Measurements from ENCODE around the gene ATP8A2.

The ATP8A2 gene

GRCh38 chr13:25982907-25983306 is 611.1 kb downstream of the ATP8A2 start:
- DNase-seq = peak; percentile 39

- no peak for DNase-seq
Observed at GRCh38 chr13:25987987-25988386, 616.2 kb downstream of the ATP8A2 start.

GRCh38 chr13:25988661-25989060 is 616.9 kb downstream of the ATP8A2 start:
- no peak for DNase-seq

DNA sequence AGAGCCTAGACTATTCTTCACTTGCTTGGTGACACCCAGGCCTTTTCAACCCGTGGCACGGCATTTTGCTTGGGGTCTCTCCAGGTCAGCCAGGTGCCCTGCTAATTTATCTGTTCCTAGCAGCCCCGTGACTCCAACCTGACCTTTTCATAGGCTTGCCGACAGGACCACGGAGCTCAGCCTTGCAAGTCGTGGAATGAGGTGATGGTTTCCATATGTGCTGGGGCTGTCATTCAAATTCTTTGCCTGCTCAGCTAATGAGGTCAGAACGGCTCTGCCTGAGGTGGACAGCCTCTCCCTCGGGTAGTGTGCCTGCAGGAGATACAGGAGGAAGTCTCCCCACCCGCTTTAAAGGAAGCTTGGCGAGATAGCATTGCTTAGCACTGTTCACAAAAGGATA is 619.0 kb downstream of the ATP8A2 start:
- DNase-seq = no peak

- DNase-seq = no peak
Observed at GRCh38 chr13:25992076-25992475, 620.3 kb downstream of the ATP8A2 start.

GRCh38 chr13:26007261-26008125 is 635.7 kb downstream of the ATP8A2 start:
- no peak for DNase-seq

DNA sequence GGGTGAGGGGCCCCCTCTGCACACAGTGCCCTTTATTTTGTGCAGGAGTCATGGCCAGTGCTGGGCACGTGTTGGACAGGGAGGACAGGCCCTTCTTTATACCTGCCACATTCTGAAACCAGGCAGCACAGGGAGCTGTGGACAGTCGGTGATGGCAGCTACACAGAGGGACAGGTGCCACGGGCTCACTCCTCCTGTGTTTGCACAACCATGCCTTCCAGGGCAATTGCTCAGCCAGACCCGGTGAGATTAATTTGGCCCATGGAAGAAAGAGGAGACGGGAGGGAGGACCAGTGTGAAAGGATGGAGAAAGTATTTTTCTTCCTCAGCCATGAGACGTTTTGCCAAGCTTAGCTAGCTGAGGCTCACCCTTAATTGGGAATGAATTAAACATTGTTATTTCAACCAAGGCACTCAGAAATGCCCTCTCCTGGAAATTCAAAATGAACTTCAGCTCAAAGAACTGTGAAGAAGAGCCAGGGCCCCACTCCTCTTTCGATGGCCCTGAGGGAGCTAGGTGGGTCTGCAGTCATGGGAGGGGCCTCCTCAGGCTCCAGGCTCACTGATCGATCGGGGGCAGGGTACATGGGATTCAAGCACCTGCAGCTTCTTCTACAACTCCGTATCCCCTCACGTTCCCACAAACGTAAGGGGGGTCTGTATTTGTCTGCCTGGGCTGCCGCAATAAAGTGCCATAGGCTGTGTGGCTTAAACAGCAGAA is 638.9 kb downstream of the ATP8A2 start:
- DNase-seq = no peak

GRCh38 chr13:26011208-26011573 is 639.4 kb downstream of the ATP8A2 start:
- no peak for DNase-seq

- no peak for DNase-seq
Observed at GRCh38 chr13:26011996-26012821, 640.4 kb downstream of the ATP8A2 start.

DNA sequence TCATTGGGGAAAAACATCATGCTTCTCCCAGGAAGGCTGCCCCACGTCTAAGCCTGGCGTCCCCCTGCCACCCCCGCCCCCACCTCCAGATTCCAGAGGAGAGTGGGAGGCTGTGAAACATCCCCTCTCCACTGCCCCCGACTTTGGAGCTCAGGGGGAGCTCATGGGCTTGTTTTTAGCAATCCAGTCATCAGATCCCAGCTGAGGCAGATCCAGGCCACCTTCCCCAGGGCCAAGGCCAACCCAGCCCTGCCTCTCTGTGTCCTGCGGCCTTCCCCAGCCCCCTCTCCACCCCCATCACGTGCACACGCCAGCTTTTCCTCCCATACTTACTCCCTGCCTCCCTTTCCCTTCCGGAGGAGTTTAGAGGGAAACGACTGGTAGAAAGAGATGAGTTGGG is 641.2 kb downstream of the ATP8A2 start:
- DNase-seq = no peak

GRCh38 chr13:26015271-26016125 is 643.7 kb downstream of the ATP8A2 start:
- no peak for DNase-seq

DNA sequence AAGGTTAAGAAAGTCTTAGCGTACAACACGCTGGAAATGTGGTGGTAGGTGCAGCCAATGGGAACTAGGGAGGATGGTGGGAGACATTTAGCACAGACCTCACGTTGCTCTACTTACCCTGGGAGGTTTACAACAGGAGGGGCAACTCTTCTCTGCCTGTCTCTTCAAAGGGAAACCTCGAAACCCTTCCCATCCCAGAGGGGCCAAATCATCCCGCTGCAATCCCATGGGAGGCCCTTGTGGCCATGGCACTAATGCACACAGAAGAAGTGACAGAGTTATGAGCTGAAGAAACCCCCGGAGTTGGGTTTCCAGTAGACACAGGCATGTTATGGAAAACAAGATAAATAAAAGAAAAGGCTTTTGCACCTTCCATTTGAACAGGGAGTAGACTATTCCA is 644.4 kb downstream of the ATP8A2 start:
- DNase-seq = no peak

- peak; percentile 23 for DNase-seq
Observed at GRCh38 chr13:26017196-26017921, 645.6 kb downstream of the ATP8A2 start.

GRCh38 chr13:26017932-26018665 is 646.3 kb downstream of the ATP8A2 start:
- no peak for DNase-seq

DNA sequence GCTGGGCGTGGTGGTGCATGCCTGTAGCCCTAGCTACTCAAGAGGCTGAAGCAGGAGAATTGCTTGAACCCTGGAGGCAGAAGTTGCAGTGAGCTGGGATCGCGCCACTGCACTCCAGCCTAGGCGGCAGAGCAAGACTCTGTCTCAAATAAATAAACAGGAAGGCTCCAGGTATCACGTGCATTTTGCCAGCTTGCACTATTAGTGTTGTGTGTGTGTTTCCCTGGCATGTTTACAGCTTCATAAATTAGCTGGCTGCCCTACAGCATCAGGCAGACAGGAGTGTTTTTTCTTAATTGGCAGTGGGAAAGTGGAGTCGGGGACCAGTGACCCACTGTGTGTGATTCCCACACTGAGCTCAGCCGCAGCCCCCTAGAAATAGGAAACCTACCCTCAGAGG is 647.5 kb downstream of the ATP8A2 start:
- DNase-seq = no peak

DNA sequence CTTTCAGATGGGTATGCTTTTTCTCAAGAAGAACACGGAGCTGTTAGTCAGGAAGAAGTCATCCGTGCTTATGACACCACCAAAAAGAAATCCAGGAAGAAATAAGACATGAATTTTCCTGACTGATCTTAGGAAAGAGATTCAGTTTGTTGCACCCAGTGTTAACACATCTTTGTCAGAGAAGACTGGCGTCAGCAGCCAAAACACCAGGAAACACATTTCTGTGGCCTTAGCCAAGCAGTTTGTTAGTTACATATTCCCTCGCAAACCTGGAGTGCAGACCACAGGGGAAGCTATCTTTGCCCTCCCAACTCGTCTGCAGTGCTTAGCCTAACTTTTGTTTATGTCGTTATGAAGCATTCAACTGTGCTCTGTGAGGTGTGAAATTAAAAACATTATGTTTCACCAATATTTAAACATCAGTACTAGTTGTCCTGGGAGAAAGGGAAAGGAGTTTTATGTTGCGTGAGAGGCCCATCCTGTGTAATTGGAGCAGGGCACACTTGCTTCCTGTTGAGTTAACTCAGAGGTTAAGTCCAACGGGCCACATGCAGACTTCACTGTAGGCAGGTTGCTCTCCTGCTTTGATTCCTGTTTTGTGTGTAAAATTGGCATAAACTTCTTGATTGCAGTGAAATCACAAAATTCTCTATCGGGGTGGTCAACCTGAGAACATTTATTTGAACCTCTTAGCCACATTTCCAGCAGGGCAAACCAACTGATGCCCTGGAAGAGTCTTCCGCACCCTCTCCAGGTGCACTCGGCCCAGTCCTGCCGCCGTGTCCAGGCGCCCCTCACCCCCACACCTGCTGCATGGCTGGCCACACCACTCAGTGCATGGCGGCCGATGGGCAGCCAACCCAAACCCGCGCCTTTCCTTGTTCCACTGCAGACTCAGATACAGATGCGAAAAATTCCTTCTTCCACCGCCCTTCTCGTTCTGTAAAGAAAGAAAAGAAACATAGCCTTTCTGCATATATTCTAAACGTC is 648.4 kb downstream of the ATP8A2 start:
- no peak for DNase-seq

DNA sequence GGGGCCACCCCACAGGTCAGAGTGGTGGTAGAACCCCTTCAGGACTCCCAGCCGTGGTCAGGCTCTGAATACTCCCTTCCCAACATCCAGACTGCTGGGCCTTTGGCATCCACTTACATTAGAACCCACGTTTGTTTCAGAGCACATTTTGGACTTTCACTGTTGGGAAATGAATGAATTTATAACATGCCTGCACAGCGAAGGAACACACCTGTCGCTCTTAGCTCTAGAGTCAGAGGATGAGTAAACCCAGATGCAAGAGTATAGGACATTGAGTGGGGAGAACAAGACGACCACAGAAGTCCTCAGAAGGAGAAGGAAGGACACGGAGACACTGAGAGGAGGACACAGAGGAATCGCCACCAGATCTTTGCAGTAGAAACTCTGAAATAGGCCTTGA is 649.1 kb downstream of the ATP8A2 start:
- DNase-seq = no peak

- no peak for DNase-seq
Observed at GRCh38 chr13:26021516-26021915, 649.7 kb downstream of the ATP8A2 start.

DNA sequence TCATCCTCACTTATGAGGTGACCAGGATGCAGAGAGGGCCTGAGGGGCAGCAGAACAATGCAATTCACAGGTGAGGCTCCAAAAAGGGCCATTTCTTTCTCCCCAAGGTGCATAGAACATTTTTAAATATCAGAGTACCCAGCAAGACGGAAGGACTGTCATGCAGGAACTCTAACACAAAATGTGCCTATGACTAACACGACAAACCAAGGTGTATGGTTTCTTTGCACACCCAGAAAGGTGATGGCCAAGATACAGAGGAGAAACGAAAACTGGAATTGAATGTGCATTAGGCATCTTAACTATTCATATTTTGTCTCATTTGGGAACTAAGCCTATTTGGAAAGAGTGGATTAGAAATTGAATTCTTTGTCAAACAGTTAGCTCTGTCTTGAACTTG is 650.2 kb downstream of the ATP8A2 start:
- DNase-seq = no peak
